Dermis microvascular lymphatic vessel endothelial cell (primary cell): Measurements from ENCODE around the gene PPM1M. TPM values are rescaled to one million over a fixed set of nuclear protein-coding genes. Genes with fewer than 3 reads are reported as not detected.
A peak's percentile ranks its signal among the peaks of the same experiment; 100 is the strongest.

ENCODE experiments used
- DNase-seq, 2 donors: peaks; one replicate each; pipeline versions ENCODE4 v3.0.0 to v3.0.0-alpha.2; 2010; ENCODE audit warnings: low read depth in 2 of 2
- total RNA-seq: library from RNA; depleted of rRNA; stranded (reverse); fragments of >200 nt; gene quantifications from 2 replicates; pipeline ENCODE4 v1.2.1, GENCODE V29; 2014

Gene PPM1M
- total RNA-seq: 11.2 and 13.7 TPM in 2 replicates

DNA sequence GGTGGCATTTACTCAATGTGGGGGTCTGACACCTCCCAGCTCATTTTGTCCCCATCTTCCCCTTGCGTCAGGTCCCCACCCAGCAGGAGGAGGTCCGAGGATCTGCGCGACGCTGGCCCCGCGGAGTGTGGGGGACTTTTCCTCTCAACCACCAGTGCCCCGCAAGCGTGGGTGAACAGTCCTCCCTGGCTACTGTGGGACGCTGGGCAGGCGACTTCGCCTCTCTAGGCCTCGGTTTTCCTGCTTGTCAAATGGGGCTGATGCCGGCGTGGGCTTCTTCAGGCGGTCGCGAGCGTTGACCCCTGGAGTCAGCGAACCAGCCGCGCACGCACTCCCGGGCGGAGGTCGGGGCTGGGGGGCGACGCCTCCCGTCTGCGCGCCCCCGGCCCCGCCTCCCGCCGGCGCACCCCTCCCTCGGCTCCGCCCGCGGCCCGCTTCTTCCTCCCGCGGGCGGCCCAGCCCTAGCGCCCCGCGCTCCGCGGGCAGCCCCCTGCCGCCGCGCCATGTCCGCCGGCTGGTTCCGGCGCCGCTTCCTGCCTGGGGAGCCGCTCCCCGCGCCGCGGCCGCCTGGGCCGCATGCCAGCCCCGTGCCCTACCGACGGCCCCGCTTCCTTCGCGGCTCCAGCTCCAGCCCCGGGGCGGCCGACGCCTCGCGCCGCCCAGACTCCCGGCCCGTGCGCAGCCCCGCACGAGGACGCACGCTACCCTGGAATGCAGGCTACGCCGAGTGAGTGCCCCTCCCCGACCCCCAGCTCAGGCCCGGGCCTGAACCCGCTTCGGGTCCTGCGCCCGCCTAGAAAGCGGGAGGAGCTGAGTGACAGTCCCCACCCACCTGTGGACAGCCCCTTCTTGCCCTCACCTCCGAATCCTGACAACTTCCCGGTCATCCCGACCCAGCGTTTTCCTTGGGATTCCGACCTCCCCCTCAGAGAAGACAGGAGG is at the start of gene PPM1M:
TSS of gene PPM1M (plus strand) at position 438 of the 942 bp plus-strand sequence. CDS start at position 504, 66 bp downstream.
- peak in 1 of 2 donors; percentile 66 for DNase-seq

DNA sequence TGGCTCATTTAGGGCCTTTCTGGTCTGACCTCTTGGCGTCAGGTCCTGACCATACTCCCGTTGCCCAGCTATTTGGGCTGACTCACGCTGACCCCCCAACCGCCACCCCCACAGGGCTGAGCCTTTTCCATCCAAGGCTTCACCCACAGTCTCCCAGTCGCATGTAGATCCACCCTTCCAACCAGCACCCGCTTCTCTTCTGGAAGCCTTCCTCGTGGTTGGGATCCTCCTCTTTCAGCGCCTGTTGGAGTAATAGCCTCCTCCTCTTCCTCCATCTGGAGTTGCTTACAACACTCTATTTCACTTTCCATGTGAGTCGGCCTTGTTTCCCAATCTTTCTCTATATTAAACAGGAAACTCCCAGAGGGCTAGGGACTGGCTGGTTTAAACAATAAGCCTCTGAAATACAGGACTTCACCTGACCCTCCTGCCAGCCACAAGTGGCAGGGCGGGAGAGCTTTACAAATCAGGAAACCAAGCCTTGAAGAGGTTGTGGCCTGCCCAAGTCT is 49.7 kb upstream of the PPM1M start:
- DNase-seq: peak; percentile 21 to 40

DNA sequence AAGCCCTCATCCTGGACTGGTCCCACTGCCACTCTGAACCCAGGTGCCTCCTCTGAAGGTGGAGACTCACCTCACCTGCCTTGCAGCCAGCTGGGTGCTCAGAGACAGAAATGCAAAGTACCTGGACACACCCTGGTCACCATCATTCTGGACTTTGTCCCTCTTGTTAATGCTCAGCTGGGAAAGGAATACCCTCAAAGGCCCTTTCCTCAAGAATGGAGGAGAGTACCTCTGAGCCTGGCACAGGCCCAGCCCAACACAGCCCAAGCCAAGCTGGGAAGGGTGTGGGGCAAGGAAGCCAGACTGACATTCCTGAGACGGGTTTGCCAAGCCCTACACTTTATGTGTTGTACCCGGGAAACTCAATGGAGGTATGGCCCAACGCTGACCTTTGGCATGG is 48.6 kb upstream of the PPM1M start:
- DNase-seq: no peak

- DNase-seq: no peak
These were observed 48.1 kb upstream of the PPM1M start for GRCh38 chr3:52197499-52197841.

GRCh38 chr3:52197842-52198625 is 47.5 kb upstream of the PPM1M start, which contains the start of gene ALAS1:
Gene ALAS1 (plus strand): TSS chr3:52198160. CDS start chr3:52199242, 1,082 bp downstream.
- peak; percentile 72 to 87 for DNase-seq

GRCh38 chr3:52198643-52199608 is 46.6 kb upstream of the PPM1M start:
- peak; percentile 50 to 57 for DNase-seq

GRCh38 chr3:52200981-52201679 is 44.4 kb upstream of the PPM1M start:
- DNase-seq: no peak

- no peak for DNase-seq
These were observed 43.0 kb upstream of the PPM1M start for GRCh38 chr3:52202384-52203077.

- DNase-seq: no peak
These were observed 41.9 kb upstream of the PPM1M start for GRCh38 chr3:52203701-52204100.

- DNase-seq: no peak
These were observed 41.1 kb upstream of the PPM1M start for GRCh38 chr3:52204337-52205073.

DNA sequence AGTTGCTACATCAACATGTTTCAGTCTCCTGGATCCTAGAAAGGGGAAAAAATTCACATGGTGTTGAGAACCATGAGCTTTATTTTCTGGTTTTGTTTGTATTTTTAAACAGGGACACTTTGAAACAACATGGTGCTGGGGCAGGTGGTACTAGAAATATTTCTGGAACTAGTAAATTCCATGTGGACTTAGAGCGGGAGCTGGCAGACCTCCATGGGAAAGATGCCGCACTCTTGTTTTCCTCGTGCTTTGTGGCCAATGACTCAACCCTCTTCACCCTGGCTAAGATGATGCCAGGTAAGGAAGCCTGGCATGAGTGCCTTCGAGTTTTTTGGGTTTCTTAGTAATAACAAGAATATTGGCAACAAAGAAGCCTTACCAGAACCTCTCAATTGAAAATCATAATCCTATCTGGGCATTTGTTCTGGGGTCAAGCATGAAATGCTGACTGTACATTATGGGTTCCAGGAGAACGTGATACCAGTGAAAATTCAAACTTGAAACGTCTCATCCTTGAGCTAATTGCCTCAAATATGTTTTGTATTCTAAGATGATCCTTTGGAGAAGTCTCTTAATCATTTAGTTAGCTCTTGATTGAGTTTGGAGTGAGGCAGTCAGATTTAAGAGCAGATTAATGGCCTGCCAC is 39.7 kb upstream of the PPM1M start:
- no peak for DNase-seq

DNA sequence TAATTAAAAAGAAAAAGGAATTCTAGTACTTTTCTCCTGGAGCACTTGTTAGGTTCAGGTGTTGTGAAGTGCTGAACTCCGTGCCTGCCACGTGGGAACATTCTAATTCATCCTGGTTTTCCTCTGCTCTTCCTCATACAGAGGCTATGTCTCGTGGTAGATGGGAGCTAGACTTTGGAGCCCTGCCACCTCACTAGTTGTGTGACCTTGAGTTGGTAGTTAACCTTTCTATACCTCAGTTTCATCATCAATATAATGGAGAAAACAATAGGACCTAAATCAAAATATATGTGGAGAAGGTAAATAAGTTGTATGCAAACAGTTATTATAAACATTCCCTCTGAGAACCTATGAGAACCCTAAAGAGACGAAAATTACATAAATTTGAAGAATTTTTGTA is 37.0 kb upstream of the PPM1M start:
- DNase-seq: no peak

GRCh38 chr3:52210037-52210436 is 35.5 kb upstream of the PPM1M start:
- DNase-seq: no peak

DNA sequence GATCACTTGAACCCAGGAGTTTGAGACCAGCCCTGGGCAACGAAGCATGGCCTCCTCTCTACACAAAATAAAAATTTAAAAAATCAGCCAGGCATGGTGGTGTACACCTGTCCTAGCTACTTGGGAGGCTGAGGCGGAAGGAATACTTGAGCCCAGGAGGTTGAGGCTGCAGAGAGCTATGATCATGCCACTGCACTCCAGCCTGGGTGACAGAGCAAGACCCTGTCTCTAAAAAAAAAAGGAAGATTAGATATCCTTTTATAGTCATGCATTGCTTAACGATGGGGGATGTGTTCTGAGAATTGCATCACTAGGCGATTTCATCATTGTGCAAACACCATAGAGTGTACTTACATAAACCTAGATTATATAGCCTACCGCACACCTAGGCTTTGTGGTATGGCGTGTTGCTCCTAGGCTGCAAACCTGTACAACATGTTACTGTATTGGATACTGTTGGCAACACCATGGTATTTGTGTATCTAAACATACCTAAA is 35.0 kb upstream of the PPM1M start:
- DNase-seq: no peak

GRCh38 chr3:52211268-52211891 is 34.2 kb upstream of the PPM1M start:
- DNase-seq: no peak

- DNase-seq: no peak
These were observed 32.6 kb upstream of the PPM1M start for GRCh38 chr3:52213005-52213404.

DNA sequence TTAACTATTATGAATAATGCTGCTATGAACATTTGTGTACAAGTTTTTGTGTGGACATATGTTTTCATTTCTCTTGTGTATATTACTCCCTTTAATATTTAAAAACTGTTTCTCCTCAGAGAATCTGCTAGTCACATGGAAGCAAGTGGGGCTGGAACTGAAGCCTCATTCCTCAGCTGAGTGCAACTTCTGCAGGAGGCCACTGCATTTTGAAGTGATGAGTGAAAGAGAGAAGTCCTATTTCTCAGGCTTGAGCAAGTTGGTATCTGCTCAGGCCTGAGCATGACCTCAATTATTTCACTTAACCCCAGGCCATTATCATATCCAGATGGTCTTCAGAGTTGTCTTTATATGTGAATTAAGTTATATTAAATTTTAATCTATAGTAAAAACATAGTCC is 31.7 kb upstream of the PPM1M start:
- DNase-seq: no peak

- DNase-seq: no peak
These were observed 30.2 kb upstream of the PPM1M start for GRCh38 chr3:52215351-52215750.
